Nephron progenitor cell (in vitro differentiated cells): Measurements from ENCODE around the gene NOVA2.

Experiments used
- DNase-seq: peaks from one replicate; pipeline ENCODE4 v3.0.0; 2021
- H3K27ac Mint-ChIP-seq: 2 replicates; pipeline ENCODE4 v1.8.0; 2021; ENCODE audit warnings: mild to moderate bottlenecking, moderate library complexity, mixed read lengths
- H3K27me3 Mint-ChIP-seq: 2 replicates; pipeline ENCODE4 v1.8.0; 2021; ENCODE audit warnings: mild to moderate bottlenecking, low read depth, mixed read lengths; ENCODE audit not compliant: poor library complexity
- H3K36me3 Mint-ChIP-seq: 2 replicates; pipeline ENCODE4 v1.8.0; 2021; ENCODE audit warnings: low read depth, mixed read lengths
- H3K4me1 Mint-ChIP-seq: 2 replicates; pipeline ENCODE4 v1.8.0; 2021; ENCODE audit warnings: mixed read lengths
- H3K4me3 Mint-ChIP-seq: 2 replicates; pipeline ENCODE4 v1.8.0; 2021; ENCODE audit warnings: mild to moderate bottlenecking, moderate library complexity, mixed read lengths
- H3K9me3 Mint-ChIP-seq: 2 replicates; pipeline ENCODE4 v1.8.0; 2021; ENCODE audit warnings: mild to moderate bottlenecking, moderate library complexity, mixed read lengths
- TF ChIP-seq, protein P1 (sequence below): fragments of 200-600 bp; sonication (generic); IDR thresholded peaks from 2 replicates; pipeline ENCODE4 v1.5.0; 2021; ENCODE audit warnings: antibody characterized with exemption

Gene NOVA2

DNA sequence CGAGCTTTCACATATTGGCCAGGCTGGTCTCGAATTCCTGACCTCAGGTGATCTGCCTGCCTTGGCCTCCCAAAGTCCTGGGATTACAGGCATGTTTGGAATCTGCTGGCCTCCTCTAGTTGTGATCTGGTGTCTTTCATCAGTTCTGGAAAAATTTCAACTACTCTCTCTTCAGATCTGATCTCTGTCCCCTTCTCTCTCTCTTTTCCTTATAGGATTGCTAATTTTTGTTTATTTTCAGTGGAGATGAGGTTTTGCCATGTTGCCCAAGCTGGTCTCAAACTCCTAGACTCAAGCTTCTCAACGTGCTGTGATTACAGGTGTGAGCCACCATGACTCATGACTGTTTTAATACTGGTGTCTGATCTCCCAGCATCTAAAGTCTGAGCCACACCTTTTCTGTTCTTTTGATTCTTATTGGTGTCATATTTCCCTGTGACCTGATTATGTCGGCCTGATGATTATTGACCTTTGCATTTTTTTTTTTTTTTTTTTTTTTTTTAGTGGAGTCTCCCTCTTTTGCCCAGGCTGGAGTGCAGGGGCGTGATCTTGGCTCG, 48.7 kb downstream of the NOVA2 start:
- no peak overlapping the region for H3K4me3 Mint-ChIP-seq
- TF ChIP-seq, protein P1, sequence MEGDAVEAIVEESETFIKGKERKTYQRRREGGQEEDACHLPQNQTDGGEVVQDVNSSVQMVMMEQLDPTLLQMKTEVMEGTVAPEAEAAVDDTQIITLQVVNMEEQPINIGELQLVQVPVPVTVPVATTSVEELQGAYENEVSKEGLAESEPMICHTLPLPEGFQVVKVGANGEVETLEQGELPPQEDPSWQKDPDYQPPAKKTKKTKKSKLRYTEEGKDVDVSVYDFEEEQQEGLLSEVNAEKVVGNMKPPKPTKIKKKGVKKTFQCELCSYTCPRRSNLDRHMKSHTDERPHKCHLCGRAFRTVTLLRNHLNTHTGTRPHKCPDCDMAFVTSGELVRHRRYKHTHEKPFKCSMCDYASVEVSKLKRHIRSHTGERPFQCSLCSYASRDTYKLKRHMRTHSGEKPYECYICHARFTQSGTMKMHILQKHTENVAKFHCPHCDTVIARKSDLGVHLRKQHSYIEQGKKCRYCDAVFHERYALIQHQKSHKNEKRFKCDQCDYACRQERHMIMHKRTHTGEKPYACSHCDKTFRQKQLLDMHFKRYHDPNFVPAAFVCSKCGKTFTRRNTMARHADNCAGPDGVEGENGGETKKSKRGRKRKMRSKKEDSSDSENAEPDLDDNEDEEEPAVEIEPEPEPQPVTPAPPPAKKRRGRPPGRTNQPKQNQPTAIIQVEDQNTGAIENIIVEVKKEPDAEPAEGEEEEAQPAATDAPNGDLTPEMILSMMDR: no peak
- H3K27ac Mint-ChIP-seq: no peak overlapping the region
- peaks cover 6% of the 10 kb centered on the region for H3K4me1 Mint-ChIP-seq
- H3K36me3 Mint-ChIP-seq: no peaks in the 10 kb centered on the region
- peaks cover 3% of the 10 kb centered on the region for H3K9me3 Mint-ChIP-seq
- no peak for DNase-seq
- H3K27me3 Mint-ChIP-seq: peaks cover 45% of the 10 kb centered on the region

DNA sequence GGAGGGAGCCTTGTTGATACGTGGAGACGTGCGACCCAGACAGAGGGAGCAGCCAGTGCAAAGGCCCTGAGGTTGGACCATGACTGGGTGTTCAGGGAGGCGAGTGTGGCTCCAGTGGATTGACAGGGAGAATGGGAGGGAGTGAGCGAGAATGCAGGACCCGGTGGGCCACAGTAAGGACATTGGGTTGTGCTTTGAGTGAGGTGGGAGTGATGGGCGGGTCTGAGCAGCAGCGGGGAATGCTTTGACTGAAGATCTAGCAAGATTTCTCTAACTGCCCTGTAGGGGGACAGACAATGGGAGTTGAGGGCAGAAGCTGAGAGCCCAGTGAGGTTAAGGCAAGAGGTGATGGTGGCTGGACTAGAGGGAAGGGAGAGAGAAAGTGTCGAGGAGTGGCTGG, 51.4 kb downstream of the NOVA2 start:
- Mint-ChIP-seq H3K4me3 (no peak overlapping the region), H3K9me3 (no peaks in the 10 kb centered on the region), H3K27me3 (peaks cover 37% of the 10 kb centered on the region), H3K36me3 (no peaks in the 10 kb centered on the region), H3K4me1 (no peaks in the 10 kb centered on the region), H3K27ac (no peak overlapping the region)
- no peak for DNase-seq
- TF ChIP-seq, protein P1: no peak

DNA sequence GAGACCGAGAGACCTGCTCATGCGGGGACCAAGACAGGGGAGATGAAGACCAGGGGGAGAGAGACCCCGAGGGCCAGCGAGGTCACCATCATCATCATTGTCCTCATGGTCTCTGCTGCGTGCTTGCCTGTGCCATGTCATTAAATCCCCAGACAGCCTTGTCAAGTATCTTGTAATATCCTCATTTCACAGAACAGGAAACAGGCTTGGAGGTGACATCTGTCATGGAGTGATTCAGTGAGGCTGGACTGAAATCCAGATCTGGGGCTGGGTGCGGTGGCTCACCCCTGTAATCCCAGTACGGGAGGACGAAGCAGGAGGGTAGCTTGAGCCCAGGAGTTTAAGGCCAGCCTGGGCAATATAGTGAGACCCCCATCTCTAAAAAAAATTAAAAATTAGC, 53.2 kb downstream of the NOVA2 start:
- H3K27me3 Mint-ChIP-seq: peaks cover 38% of the 10 kb centered on the region
- H3K27ac Mint-ChIP-seq: peak overlapping the region; percentile 22
- no peaks in the 10 kb centered on the region for H3K4me1 Mint-ChIP-seq
- no peaks in the 10 kb centered on the region for H3K9me3 Mint-ChIP-seq
- TF ChIP-seq, protein P1: no peak
- no peaks in the 10 kb centered on the region for H3K36me3 Mint-ChIP-seq
- no peak overlapping the region for H3K4me3 Mint-ChIP-seq
- DNase-seq: no peak

DNA sequence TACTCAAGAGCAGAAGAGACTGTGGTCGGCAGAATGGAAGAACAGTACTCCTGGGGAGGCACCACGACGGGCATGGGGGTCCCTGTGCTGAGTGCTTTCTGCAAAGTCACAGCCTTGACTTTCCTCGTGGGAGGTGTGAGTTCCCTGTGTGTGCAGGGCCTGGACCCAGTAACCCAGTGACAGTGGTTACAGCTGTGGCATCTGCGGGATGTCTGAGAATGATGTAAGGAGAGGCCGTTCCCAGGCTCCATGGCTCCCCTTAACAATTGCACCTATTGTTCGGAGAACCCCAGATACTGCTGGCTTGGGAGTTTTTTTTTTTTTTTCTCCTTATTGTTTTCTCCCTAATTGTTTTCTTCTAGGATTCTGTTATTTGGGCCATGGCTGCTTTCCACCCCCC, 54.0 kb downstream of the NOVA2 start:
- peaks cover 33% of the 10 kb centered on the region for H3K27me3 Mint-ChIP-seq
- H3K4me1 Mint-ChIP-seq: no peaks in the 10 kb centered on the region
- no peak overlapping the region for H3K4me3 Mint-ChIP-seq
- DNase-seq: no peak
- no peaks in the 10 kb centered on the region for H3K36me3 Mint-ChIP-seq
- H3K9me3 Mint-ChIP-seq: no peaks in the 10 kb centered on the region
- TF ChIP-seq, protein P1: no peak
- H3K27ac Mint-ChIP-seq: no peak overlapping the region

DNA sequence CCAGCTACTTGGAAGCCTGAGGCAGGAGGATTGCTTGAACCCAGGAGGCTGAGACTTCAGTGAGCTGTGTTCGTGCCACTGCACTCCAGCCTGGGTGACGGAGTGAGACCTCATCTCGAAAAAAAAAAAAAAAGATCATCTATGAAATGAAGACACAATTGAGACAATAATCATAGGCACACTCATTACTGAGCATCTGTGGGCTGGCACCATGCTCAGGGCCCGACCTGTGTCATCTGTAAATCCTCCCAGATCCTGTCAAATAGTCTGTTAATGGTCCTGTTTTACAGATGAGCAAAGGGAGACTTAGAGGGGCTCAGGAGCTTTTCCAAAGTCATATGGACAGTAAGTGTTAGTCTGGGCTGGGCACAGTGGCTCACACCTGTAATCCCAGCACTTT, 54.9 kb downstream of the NOVA2 start:
- H3K27me3 Mint-ChIP-seq: peaks cover 28% of the 10 kb centered on the region
- H3K27ac Mint-ChIP-seq: no peak overlapping the region
- no peaks in the 10 kb centered on the region for H3K9me3 Mint-ChIP-seq
- TF ChIP-seq, protein P1: no peak
- no peak overlapping the region for H3K4me3 Mint-ChIP-seq
- DNase-seq: no peak
- H3K4me1 Mint-ChIP-seq: no peaks in the 10 kb centered on the region
- H3K36me3 Mint-ChIP-seq: no peaks in the 10 kb centered on the region

DNA sequence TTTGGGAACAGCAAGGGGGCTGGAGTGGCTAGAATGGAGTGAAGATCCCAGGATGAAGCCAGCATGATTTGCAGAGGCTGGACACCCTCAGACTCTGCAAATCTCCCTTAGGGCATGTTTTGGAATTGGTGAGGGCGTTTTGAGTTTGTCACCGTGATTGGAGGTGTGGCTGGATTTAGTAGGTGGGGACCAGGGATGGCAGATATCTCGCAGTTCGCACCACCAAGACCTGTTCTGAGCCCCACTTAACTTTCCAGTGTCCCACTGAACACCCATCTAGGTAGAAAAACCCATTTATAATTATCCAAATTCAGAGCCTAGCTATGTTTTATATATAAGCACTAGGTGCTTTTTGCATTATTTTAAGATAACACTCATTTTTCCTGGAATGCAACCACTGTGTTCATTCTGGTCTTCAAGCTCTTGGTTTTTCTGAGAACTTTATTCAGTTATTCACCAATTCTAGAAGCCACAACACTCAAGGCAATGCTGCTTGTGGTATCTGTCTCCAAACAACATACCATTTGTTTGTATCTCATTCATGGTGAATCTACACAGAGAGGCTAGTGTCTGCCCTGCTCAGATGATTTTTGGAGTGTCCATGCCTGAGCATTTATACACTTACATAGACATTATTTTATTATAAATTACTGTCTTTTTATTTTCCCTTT, 56.1 kb downstream of the NOVA2 start:
- Mint-ChIP-seq H3K36me3 (no peaks in the 10 kb centered on the region), H3K4me3 (no peak overlapping the region), H3K27ac (no peak overlapping the region), H3K27me3 (peaks cover 29% of the 10 kb centered on the region), H3K4me1 (no peaks in the 10 kb centered on the region), H3K9me3 (no peaks in the 10 kb centered on the region)
- TF ChIP-seq, protein P1: no peak
- DNase-seq: no peak
